ENCODE results near the gene CFAP107.
"Not testable (repeated sequence)": the region's sequence is repeated elsewhere in the genome, so short reads cannot be mapped to it uniquely, and the experiment has no call there.

Gene CFAP107

GRCh38 chr1:12781488-12781887 lies 35.5 kb downstream of the CFAP107 start:
- DNase-seq = not testable (repeated sequence)

GRCh38 chr1:12783783-12784182 lies 37.8 kb downstream of the CFAP107 start:
- not testable (repeated sequence) for DNase-seq

GRCh38 chr1:12784729-12785128 lies 38.7 kb downstream of the CFAP107 start:
- DNase-seq = not testable (repeated sequence)

GRCh38 chr1:12791097-12791496 lies 45.1 kb downstream of the CFAP107 start, which contains the start of gene PRAMEF1:
Gene PRAMEF1 (plus strand): TSS chr1:12791397. CDS start chr1:12793228, 1,831 bp downstream.
- not testable (repeated sequence) for DNase-seq

- DNase-seq = no peak
Observed at GRCh38 chr1:12798911-12799310, 52.9 kb downstream of the CFAP107 start.

GRCh38 chr1:12799730-12800129 lies 53.7 kb downstream of the CFAP107 start:
- DNase-seq = no peak

GRCh38 chr1:12809933-12810332 lies 63.9 kb downstream of the CFAP107 start:
- no peak for DNase-seq

- no peak for DNase-seq
Observed at GRCh38 chr1:12810691-12811408, 64.8 kb downstream of the CFAP107 start.

GRCh38 chr1:12811409-12811784 lies 65.4 kb downstream of the CFAP107 start:
- DNase-seq = no peak

All from NCI-H748 treated with DMSO at 0.1 percent for 48 hours (cell line).